Neural cell (in vitro differentiated cells): ENCODE results near the gene TOM1. TPM values are rescaled to one million over a fixed set of nuclear protein-coding genes. Genes with fewer than 3 reads are reported as not detected.

ENCODE experiments used
- H2AFZ ChIP-seq: fragments of 200-600, 300-800 bp; sonication (generic), shearing (Covaris generic); 2 replicates; pipeline ENCODE4 v1.6.0; 2014; ENCODE audit warnings: low read depth, mild to moderate bottlenecking, antibody characterized with exemption, low read length, moderate library complexity
- H3F3A ChIP-seq: fragments of 200-600 bp; shearing (Covaris generic); 2 replicates; pipeline ENCODE4 v1.6.1; 2016; ENCODE audit warnings: mild to moderate bottlenecking, moderate library complexity, mixed read lengths, antibody characterized with exemption, low read length; ENCODE audit not compliant: insufficient read depth, poor library complexity, severe bottlenecking
- H3K27ac ChIP-seq: fragments of 200-600, 300-800 bp; sonication (generic), shearing (Covaris generic); 2 replicates; pipeline ENCODE4 v1.5.1; 2014; ENCODE audit warnings: mild to moderate bottlenecking, low read length, moderate library complexity
- H3K27me3 ChIP-seq: fragments of 300-800, 200-600 bp; sonication (generic), shearing (Covaris generic); 2 replicates; pipeline ENCODE4 v1.6.0; 2014; ENCODE audit warnings: mild to moderate bottlenecking, low read depth, low read length, moderate library complexity; ENCODE audit not compliant: insufficient read depth
- H3K36me3 ChIP-seq: fragments of 300-800, 200-600 bp; sonication (generic), shearing (Covaris generic); 2 replicates; pipeline ENCODE4 v1.5.1; 2014; ENCODE audit warnings: mild to moderate bottlenecking, antibody characterized with exemption, low read length, moderate library complexity; ENCODE audit not compliant: insufficient read depth
- H3K4me2 ChIP-seq: fragments of 300-800, 200-600 bp; sonication (generic), shearing (Covaris generic); 2 replicates; pipeline ENCODE4 v1.6.0; 2014; ENCODE audit warnings: mild to moderate bottlenecking, low read length
- H3K4me3 ChIP-seq: fragments of 300-800, 200-600 bp; sonication (generic), shearing (Covaris generic); 2 replicates; pipeline ENCODE4 v1.5.1; 2014; ENCODE audit warnings: mild to moderate bottlenecking, low read length, moderate library complexity
- H3K79me2 ChIP-seq: fragments of 200-600 bp; shearing (Covaris generic); replicated peaks from 2 replicates; pipeline ENCODE4 v1.6.0; 2014; ENCODE audit warnings: mild to moderate bottlenecking, low read length, moderate library complexity; ENCODE audit not compliant: insufficient read depth
- H3K9ac ChIP-seq: fragments of 300-800, 200-600 bp; sonication (generic), shearing (Covaris generic); 2 replicates; pipeline ENCODE4 v1.6.1; 2016; ENCODE audit warnings: mild to moderate bottlenecking, low read length, mixed read lengths
- H3K9me2 ChIP-seq: fragments of 200-600 bp; shearing (Covaris generic); 2 replicates; pipeline ENCODE4 v1.6.1; 2016; ENCODE audit warnings: mild to moderate bottlenecking, low read length, mixed read lengths; ENCODE audit not compliant: insufficient read depth
- H3K9me3 ChIP-seq: fragments of 200-600, 300-800 bp; sonication (generic), shearing (Covaris generic); 2 replicates; pipeline ENCODE4 v1.6.1; 2016; ENCODE audit warnings: mild to moderate bottlenecking, mixed run types, low read length, moderate library complexity, mixed read lengths
- H4K20me1 ChIP-seq: fragments of 200-600 bp; shearing (Covaris generic); 2 replicates; pipeline ENCODE4 v1.6.1; 2016; ENCODE audit warnings: mild to moderate bottlenecking, mixed run types; ENCODE audit not compliant: insufficient read depth
- CTCF ChIP-seq: fragments of 450-650 bp; IDR thresholded peaks from 2 replicates; pipeline ENCODE4 v1.5.1; 2014; ENCODE audit warnings: antibody characterized with exemption, mild to moderate bottlenecking, moderate library complexity; ENCODE audit not compliant: poor library complexity, severe bottlenecking
- EP300 ChIP-seq: fragments of 450-650 bp; conservative IDR thresholded peaks from 2 replicates; pipeline ENCODE4 v1.6.1; 2014; ENCODE audit warnings: antibody characterized with exemption, mild to moderate bottlenecking, moderate library complexity; ENCODE audit not compliant: poor library complexity, severe bottlenecking
- EZH2 ChIP-seq: fragments of 200-600, 300-800 bp; shearing (Covaris generic), sonication (generic); IDR thresholded peaks from 2 replicates; pipeline ENCODE4 v1.6.1; 2014; ENCODE audit warnings: antibody characterized with exemption, low read length, borderline replicate concordance, mild to moderate bottlenecking; ENCODE audit not compliant: insufficient read depth, poor library complexity, severe bottlenecking
- MXI1 ChIP-seq: fragments of 450-650 bp; conservative IDR thresholded peaks from 2 replicates; pipeline ENCODE4 v1.6.1; 2014; ENCODE audit warnings: antibody characterized with exemption, mild to moderate bottlenecking; ENCODE audit not compliant: poor library complexity, severe bottlenecking
- POLR2AphosphoS5 ChIP-seq: IDR thresholded peaks from 2 replicates; pipeline ENCODE4 v1.6.1; 2012
- RAD21 ChIP-seq: fragments of 450-650 bp; conservative IDR thresholded peaks from 2 replicates; pipeline ENCODE4 v1.6.1; 2014; ENCODE audit warnings: antibody characterized with exemption, mild to moderate bottlenecking, moderate library complexity
- REST ChIP-seq: IDR thresholded peaks from 2 replicates; pipeline ENCODE4 v1.6.1; 2012; ENCODE audit warnings: borderline replicate concordance
- SMC3 ChIP-seq: fragments of 450-650 bp; conservative IDR thresholded peaks from 2 replicates; pipeline ENCODE4 v1.6.1; 2014; ENCODE audit warnings: antibody characterized with exemption, mild to moderate bottlenecking, moderate library complexity; ENCODE audit not compliant: poor library complexity
- TAF1 ChIP-seq: IDR thresholded peaks from 2 replicates; pipeline ENCODE4 v1.6.1; 2012; ENCODE audit warnings: low read depth
- polyA plus RNA-seq: library from polyadenylated mRNA; depleted of rRNA; stranded (reverse); fragments of >200 nt; gene quantifications from 2 replicates; pipeline ENCODE4 v1.2.3, GENCODE V29; 2014

TOM1 gene
- polyA plus RNA-seq, 1 donor from 2014 or later = 13.3 TPM

GRCh38 chr22:35326854-35327562, 27.3 kb downstream of the TOM1 start:
- Histone ChIP-seq H3K36me3 (no peaks in the 10 kb centered on the region), H3K4me2 (no peak overlapping the region), H2AFZ (no peak overlapping the region), H3K4me3 (no peak overlapping the region), H4K20me1 (no peaks in the 10 kb centered on the region), H3K9me3 (no peaks in the 10 kb centered on the region), H3K27me3 (no peaks in the 10 kb centered on the region), H3K9ac (no peak overlapping the region), H3K79me2 (no peaks in the 10 kb centered on the region), H3F3A (no peaks in the 10 kb centered on the region), H3K9me2 (no peaks in the 10 kb centered on the region), H3K27ac (no peak overlapping the region)
- TF ChIP-seq REST (no peak), SMC3 (no peak), CTCF (no peak), EZH2 (no peak), RAD21 (no peak)

- TF ChIP-seq CTCF (no peak), EZH2 (no peak), REST (no peak), RAD21 (no peak), POLR2AphosphoS5 (no peak), SMC3 (no peak), MXI1 (no peak), TAF1 (no peak), EP300 (no peak)
Observed at GRCh38 chr22:35327690-35328471, 28.2 kb downstream of the TOM1 start.

More at GRCh38 chr22:35327690-35328471, 28.2 kb downstream of the TOM1 start:
- Histone ChIP-seq H4K20me1 (no peaks in the 10 kb centered on the region), H3K9ac (no peak overlapping the region), H3K9me2 (no peaks in the 10 kb centered on the region), H3K4me2 (no peak overlapping the region), H3K9me3 (no peaks in the 10 kb centered on the region), H3K27ac (no peak overlapping the region), H3F3A (no peaks in the 10 kb centered on the region), H3K27me3 (no peaks in the 10 kb centered on the region), H3K36me3 (no peaks in the 10 kb centered on the region), H2AFZ (no peak overlapping the region), H3K4me3 (no peak overlapping the region), H3K79me2 (no peaks in the 10 kb centered on the region)
